Lung microvascular endothelial cell (primary cell): ENCODE measurements around the gene NEDD9. TPM values are rescaled to one million over a fixed set of nuclear protein-coding genes. Genes with fewer than 3 reads are reported as not detected.

Source experiments
- DNase-seq, 2 donors: peaks; one replicate each; pipeline versions ENCODE4 v3.0.0 to v3.0.0-alpha.2; 2010; ENCODE audit warnings: low read depth in 2 of 2
- total RNA-seq: library from RNA; depleted of rRNA; stranded (reverse); fragments of >200 nt; gene quantifications from 2 replicates; pipeline ENCODE4 v1.2.1, GENCODE V29; 2014

Gene NEDD9
- total RNA-seq, 1 donor from 2014 or later: 177 TPM

- DNase-seq: peak in 1 of 2 donors; percentile 13
Observed at GRCh38 chr6:11262242-11262641, 29.8 kb upstream of the NEDD9 start.

GRCh38 chr6:11260249-11261038 is 28.0 kb upstream of the NEDD9 start:
- no peak for DNase-seq

DNA sequence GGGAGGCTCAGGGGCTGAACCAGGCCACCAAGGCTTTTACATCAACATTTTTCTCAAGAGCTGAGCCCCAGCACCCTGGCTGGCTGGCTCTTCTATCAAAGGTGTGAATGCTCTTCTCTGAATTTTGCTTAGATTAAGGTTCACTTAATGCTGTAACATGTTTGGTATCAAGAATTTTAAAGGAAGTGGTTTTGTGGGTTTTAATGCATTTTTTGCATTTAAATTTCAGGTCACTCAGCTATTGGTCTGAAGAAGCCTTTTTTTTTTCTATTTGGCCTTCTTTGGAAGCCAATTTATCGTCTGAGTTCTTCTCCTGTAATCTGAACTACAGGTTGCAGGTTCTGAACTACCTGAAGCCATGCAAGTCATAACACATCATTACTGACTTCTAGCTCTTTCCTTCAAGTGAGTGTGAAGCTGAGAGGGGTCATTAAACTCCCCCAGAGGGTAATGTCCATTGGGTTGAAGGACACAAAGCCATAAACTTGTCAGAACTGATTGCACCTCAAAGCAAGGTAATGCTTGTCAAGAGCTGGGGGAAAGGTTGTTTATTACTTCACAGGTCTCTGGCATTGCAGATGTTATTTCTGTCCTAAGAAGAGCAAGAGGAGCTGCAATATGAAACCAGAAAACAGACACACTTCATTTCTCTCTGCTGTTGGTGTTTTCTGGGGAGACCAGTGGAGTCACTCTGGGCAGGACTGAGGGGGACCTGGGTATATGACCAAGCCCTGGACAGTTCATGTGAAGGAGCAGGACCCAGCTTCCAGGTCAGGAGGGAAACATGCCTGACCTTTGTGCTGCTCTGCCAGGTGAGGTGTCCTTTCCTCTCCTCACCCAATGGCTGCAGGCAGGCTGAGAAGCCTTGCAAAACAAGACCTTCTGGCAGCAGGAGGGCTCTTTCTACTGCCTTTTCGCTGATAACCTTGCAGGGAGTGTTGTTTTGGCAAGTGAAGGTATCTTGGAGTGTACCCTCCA is 26.1 kb upstream of the NEDD9 start:
- no peak for DNase-seq

- DNase-seq: no peak
Observed at GRCh38 chr6:11255610-11256009, 23.1 kb upstream of the NEDD9 start.

DNA sequence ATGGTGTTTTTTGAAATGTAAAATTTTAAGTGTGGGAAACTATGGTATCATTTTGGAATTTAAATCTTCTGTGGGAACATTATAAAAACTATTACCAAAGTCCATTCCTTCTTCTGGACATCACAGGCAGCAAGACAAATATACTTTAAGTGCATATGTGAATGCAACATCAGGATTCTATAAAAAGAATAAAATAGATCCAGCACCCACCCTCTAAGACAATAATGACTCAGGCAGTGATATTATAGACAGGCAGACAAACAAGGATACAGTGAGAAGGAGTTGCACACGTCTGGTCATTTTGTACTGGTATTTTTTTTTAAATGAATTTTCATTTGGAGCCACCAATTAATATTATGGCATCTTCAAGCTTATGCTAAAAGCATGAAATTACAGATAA is 21.1 kb upstream of the NEDD9 start:
- DNase-seq: no peak

GRCh38 chr6:11251553-11252360 is 19.3 kb upstream of the NEDD9 start:
- DNase-seq: peak; percentile 71 to 84

DNA sequence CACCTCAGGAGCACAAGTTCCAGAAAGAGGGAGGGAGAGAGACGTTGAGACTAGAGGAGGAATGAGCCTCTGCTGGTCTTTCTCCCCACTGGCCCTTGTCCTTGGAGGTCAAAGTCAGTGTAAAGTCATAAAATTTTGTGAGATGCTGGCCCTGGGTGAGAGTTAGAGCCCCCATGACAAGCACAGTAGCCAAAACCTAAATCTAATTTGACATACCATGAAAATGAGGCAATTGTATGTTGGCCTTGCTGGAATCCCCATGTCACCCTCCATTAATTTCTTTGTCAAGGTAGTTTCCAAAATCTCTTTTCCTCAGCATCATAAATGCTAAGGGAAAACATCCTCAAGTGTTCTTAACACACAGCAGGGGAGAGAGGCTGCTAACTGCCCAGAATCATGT is 17.6 kb upstream of the NEDD9 start:
- DNase-seq: no peak

GRCh38 chr6:11248974-11249761 is 16.7 kb upstream of the NEDD9 start:
- no peak for DNase-seq

- DNase-seq: no peak
Observed at GRCh38 chr6:11246722-11247121, 14.3 kb upstream of the NEDD9 start.

DNA sequence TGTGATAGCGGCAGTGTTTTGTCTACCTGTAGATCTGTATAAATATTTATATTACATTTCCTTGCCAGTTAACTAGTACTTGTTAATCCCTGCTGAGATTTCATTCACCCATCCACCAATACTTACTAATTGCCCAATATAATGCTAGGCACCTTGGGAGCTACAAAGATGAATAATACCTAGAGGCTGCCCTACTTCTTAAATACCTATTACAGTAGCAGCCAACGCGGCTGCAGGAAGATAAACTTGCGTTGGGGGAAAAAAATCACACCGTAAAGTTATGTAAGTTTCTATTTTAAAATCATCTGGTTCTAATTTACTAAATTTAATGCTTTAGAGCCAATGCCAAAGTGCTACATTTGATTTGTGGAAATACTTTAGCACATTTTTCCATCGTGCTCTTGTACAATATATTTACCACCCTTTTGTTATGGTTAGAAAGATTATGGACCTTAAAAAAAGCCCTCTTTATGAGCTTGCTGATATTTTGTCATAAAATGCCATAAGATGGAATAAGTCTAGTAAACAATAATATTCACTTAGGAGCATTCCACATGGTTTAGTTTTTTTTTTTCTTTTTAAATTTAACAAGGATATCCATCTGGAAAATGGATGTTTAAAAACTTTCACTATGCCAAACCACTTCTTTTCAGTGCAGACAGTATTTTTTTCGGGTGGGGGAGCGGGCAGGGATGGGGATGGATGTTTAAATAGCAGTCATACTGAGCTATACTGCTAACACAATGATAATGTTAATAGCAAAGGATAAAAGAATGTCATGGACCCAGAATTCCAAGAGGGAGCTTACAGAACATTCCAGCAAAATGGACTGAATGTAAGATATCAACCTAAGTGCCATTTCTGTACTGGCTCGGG is 13.2 kb upstream of the NEDD9 start:
- DNase-seq: peak in 1 of 2 donors; percentile 50

DNA sequence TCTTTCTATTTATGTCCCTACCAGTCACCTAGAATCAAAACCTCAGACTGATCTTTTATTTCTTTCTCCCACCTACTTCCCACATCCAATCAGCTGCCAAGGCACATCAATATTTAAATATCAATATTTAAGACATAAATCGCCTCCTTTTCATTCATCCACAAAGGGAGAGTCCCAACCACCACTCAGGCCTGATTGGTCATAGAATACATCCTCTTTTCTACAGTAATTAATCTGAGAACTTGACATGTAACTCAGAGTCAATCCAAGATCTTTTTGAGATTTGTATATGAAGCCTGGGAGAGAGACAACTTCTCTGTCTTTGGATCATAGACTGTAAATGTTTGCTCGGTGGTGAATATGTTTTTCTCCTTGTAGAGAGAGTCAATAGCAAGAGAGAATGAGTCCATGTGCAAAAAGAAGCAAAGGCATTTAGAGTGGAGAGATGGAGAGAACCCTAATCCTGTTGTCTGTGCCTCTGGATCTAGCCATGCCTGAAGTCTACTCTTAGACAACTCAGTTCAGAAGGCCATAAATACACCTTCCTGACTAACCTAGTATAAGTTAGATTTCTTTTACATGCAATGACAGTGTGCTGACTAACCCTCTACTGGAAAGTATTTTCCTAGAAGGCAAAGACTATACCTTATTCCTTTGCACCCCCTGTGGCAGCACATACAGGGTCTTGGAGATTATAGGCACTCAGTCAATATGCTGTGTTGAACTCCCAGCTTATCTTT is 12.1 kb upstream of the NEDD9 start:
- no peak for DNase-seq

- DNase-seq: no peak
Observed at GRCh38 chr6:11243861-11244260, 11.4 kb upstream of the NEDD9 start.

- DNase-seq: no peak
Observed at GRCh38 chr6:11242711-11243110, 10.2 kb upstream of the NEDD9 start.

- peak in 1 of 2 donors; percentile 17 for DNase-seq
Observed at GRCh38 chr6:11241793-11242201, 9.3 kb upstream of the NEDD9 start.

DNA sequence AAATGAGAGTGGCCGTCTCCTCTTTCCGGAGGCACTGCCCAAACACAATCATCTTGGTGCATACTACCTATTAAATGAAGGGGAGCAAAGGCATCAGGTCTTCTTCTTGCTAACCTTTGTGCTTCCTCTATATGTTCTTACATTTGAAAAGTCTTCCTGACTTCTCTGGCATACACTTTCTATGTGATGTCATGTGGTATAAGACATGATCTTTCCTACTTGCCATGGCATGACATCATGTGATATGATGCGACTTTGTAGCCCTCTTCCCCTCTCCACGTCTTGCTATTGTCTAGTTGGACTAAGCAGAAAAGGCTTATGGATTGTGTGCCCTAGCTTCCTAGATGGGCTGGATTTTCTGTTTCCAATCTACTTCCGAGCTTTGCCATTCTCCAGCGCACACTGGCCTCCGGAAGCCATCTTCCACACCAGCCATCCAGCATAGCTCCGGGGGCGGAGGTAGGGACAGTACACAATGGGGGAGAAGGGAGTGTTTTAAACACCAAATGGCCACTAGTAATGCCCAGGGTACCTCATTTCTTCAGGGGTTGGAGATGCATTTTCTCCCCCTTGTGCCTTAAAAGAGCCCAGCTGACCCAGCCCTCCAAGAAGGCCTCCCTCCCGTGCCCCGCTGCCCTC is 8.8 kb upstream of the NEDD9 start:
- DNase-seq: no peak

DNA sequence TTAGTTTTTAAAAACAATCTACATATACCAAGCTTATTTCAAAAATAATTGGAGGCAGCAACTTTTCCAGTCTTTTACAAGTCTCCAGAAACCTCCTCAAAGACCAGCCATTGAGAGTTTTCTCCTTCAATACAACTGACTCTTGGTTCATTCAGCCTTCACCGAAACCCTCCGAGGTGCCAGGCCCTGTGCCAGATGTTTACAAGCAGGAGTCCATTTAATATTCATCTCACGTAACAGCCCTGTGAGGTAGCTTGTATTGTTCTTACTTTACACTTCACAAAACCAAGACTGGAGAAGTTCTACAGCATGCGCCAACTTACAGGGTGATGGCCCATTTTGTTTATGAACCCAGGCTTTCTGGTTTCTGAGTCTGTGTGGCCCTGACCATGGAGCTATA is 5.5 kb upstream of the NEDD9 start:
- no peak for DNase-seq

- no peak for DNase-seq
Observed at GRCh38 chr6:11237428-11237827, 5.0 kb upstream of the NEDD9 start.

DNA sequence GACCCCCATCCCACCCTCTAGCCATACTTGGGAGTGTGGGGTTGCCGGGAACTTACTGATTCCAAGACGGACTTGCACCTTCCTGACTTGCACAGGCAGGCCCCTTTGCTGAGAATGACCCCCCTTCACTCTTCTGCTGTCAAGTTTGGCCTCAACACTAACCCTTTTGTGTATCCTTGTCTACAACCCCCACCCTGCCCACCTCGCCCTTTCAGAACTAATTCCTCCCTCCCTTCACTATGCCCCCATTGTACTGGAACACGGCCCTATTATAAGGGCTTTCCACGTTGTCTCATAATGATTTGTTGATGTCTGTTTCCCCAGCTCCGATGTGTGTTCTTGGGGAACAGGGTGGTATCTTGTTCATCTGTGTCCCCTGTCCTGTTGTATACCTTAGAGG is 4.4 kb upstream of the NEDD9 start:
- no peak for DNase-seq
